Choroid plexus epithelial cell (primary cell): Measurements from ENCODE around the gene RUNX2.

Experiments
- DNase-seq: peaks from one replicate; pipeline ENCODE4 v3.0.0-alpha.2; 2010; ENCODE audit warnings: low read depth
- H3K4me3 ChIP-seq: 2 replicates; pipeline ENCODE4 v1.5.1; 2011; ENCODE audit warnings: low read depth, mild to moderate bottlenecking, control low read depth, low read length, moderate library complexity
- TF ChIP-seq, protein P1 (sequence below): conservative IDR thresholded peaks from 2 replicates; pipeline ENCODE4 v1.5.1; 2011; ENCODE audit warnings: low read depth, mild to moderate bottlenecking, control low read depth, inconsistent platforms, low read length, moderate library complexity

Gene RUNX2

DNA sequence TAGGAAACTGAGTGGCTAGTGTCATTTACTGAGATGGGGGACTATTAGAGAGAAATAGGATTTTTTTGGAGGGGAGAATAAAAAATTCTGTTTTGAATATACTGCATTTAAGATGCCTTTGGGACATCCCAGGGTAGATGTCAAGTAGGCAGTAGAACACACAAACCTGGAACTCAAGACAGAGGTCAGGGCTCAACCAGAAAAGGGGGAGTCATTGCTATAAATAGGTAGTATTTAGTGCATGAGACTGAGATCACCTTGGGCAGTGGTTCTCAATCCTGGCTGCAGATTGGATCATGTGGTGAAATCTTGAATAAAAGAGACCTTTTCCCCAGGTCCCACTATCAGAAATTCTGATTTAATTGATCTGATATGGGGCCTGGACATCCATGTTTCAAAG is 160.1 kb downstream of the RUNX2 start:
- TF ChIP-seq, protein P1, sequence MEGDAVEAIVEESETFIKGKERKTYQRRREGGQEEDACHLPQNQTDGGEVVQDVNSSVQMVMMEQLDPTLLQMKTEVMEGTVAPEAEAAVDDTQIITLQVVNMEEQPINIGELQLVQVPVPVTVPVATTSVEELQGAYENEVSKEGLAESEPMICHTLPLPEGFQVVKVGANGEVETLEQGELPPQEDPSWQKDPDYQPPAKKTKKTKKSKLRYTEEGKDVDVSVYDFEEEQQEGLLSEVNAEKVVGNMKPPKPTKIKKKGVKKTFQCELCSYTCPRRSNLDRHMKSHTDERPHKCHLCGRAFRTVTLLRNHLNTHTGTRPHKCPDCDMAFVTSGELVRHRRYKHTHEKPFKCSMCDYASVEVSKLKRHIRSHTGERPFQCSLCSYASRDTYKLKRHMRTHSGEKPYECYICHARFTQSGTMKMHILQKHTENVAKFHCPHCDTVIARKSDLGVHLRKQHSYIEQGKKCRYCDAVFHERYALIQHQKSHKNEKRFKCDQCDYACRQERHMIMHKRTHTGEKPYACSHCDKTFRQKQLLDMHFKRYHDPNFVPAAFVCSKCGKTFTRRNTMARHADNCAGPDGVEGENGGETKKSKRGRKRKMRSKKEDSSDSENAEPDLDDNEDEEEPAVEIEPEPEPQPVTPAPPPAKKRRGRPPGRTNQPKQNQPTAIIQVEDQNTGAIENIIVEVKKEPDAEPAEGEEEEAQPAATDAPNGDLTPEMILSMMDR, result no peak
- no peak overlapping the region for H3K4me3 ChIP-seq
- no peak for DNase-seq

DNA sequence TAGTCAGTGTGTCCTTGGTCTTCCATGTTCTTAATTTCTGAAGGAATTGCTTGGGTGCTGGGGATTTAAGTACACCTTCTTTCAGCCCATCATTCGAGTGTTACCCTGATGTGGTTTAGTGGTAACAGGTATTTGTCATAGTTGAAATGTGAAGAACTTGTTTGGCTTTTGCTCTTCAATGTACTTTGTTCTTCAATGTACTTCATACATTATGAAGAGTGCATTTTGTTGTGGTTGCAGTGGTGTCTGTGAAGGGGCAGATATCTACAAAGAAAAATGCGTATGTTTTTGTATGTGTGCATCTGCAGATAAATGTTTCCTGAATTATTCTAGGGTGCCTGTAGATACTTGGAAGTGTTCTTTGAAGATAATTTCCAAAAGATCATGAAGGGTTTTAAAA is 160.8 kb downstream of the RUNX2 start:
- TF ChIP-seq, protein P1, result no peak
- no peak for DNase-seq
- no peak overlapping the region for H3K4me3 ChIP-seq

DNA sequence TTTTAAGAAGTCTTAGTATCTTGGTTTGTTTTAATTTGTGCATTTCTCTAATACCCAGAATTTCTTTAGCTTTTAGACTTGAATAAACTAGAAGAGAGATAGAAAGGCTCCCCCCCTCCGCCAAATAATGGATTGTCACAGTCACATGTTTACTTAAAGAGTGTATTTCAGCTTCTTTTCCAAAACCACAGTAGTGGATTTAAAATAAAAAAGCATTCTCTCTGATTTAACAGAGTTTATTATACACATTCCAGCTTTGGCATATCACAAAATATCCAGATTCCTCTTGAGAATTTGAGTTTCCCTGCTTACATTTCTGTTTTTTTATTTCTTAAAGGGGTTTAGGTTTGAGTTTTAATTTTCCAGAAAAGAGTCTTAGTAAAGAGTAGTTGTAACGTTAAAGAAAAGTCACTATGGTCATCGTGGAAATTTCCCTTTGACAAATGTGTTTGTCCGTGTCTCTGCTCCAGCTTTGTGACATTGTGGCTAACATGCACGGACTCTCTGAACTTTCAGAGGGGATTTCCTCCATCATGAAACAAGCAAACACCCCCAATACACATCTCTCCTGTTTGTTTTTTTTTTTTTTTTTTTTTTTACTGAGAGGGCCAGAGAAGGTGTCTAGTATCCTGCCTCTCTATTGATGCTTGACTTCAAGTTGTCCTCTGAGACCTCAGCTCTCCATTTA is 163.1 kb downstream of the RUNX2 start:
- DNase-seq, result no peak
- no peak overlapping the region for H3K4me3 ChIP-seq
- TF ChIP-seq, protein P1, result no peak

DNA sequence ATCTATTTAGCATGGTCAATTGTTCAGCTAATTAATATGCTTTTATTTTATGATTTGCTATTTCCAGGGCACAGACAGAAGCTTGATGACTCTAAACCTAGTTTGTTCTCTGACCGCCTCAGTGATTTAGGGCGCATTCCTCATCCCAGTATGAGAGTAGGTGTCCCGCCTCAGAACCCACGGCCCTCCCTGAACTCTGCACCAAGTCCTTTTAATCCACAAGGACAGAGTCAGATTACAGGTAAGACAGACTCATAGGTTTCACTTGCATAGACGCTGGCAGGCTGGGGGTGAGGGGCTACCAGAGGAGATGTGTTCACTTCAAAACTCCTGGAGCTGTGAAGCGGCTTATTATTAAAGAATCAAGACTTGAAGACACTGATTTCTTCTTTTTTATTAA is 163.7 kb downstream of the RUNX2 start:
- no peak overlapping the region for H3K4me3 ChIP-seq
- TF ChIP-seq, protein P1, result no peak
- DNase-seq, result no peak

DNA sequence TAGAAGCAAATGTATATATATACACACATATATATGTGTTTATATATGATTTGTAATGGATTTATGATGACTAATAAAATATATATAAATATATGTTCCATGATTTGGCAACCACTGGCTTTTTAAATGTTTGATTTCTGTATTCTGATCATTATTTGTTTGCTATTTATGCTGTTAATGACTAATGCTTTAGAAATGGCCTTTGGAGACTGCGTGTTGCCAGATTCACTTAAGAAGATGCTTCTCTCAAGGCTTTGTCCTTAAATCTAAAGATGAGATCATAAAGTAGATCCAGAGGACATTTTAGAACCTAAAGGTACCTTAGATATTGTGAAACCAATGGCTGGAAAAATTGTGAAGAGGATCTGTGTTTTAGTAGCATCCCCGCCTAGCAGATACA is 165.6 kb downstream of the RUNX2 start:
- DNase-seq, result no peak
- TF ChIP-seq, protein P1, result no peak
- H3K4me3 ChIP-seq, result no peak overlapping the region

DNA sequence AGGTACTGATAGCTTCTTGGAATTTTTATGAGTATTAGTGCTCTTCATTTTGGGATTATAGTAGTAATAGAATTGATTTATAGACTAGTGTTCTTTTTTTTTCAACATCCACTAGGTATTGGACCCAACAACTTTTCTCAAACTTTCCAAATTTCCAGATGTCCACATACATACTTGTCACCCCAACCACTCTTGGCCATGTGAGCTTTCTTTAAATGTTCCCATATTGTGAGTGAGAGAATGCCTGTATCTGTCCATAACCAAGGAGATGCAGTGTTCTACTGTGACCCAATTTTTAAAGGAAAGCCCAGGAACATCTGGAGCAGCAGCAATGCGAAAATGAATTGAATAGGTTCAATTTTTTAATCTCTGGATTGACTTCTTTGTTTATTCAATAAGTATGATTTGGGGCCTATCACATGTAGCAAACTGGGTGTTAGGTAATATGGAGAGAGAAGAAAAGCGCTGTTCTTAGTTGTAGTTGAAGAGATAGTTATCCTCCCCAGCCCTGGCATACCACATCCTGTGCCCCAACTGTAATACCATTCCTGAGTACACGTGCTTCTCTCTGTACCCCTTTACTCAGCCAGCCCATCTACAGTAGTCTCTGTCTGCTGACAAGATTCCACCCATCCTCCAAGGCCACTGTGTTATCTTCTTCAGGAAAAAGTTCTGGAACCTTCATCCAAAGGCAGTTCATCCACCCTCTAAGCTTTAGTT is 166.4 kb downstream of the RUNX2 start:
- no peak overlapping the region for H3K4me3 ChIP-seq
- no peak for DNase-seq
- TF ChIP-seq, protein P1, result no peak
